ENCODE measurements around the gene NF2. TPM values are rescaled to one million over a fixed set of nuclear protein-coding genes. Genes with fewer than 3 reads are reported as not detected.
A peak's percentile ranks its signal among the peaks of the same experiment; 100 is the strongest.

Gene NF2
- total RNA-seq, 1 donor from 2014 or later = 28.4 TPM

- ATAC-seq = no peak
- no peak for DNase-seq (ENCODE audit: low spot score)
- intact Hi-C loops (cut with DNase I) = no loop called here
These were observed 23.2 kb downstream of the NF2 start for GRCh38 chr22:29626497-29627195.

GRCh38 chr22:29627196-29627535 is 23.7 kb downstream of the NF2 start:
- ATAC-seq (no peak), DNase-seq (ENCODE audit: low spot score) (no peak)
- intact Hi-C loops (cut with DNase I) = no loop called here

GRCh38 chr22:29628996-29629902 is 25.8 kb downstream of the NF2 start:
- DNase-seq (ENCODE audit: low spot score) = no peak
- intact Hi-C loops (cut with DNase I) = no loop called here
- no peak for ATAC-seq

GRCh38 chr22:29629903-29630516 is 26.6 kb downstream of the NF2 start:
- DNase-seq (ENCODE audit: low spot score) (no peak), ATAC-seq (no peak)
- intact Hi-C loops (cut with DNase I) = loop anchor here (10.0 kb wide), 1 partner anchor 445 kb away; no protein-coding TSS in a partner anchor

- DNase-seq (ENCODE audit: low spot score) = no peak
- intact Hi-C loops (cut with DNase I) = loop anchor here (10.0 kb wide), 1 partner anchor 444 kb away; no protein-coding TSS in a partner anchor
- ATAC-seq = no peak
These were observed 27.6 kb downstream of the NF2 start for GRCh38 chr22:29630987-29631386.

- ATAC-seq (no peak), DNase-seq (ENCODE audit: low spot score) (no peak)
- intact Hi-C loops (cut with DNase I) = loop anchor here (10.0 kb wide), 1 partner anchor 443 kb away; no protein-coding TSS in a partner anchor
These were observed 28.3 kb downstream of the NF2 start for GRCh38 chr22:29631725-29632124.

- no peak for ATAC-seq
- no peak for DNase-seq (ENCODE audit: low spot score)
- intact Hi-C loops (cut with DNase I) = loop anchor here (10.0 kb wide), 1 partner anchor 442 kb away; no protein-coding TSS in a partner anchor
These were observed 29.2 kb downstream of the NF2 start for GRCh38 chr22:29632672-29633071.

GRCh38 chr22:29633514-29634312 is 30.3 kb downstream of the NF2 start:
- ATAC-seq (no peak), DNase-seq (ENCODE audit: low spot score) (no peak)
- intact Hi-C loops (cut with DNase I) = loop anchor here (10.0 kb wide), 1 partner anchor 441 kb away; no protein-coding TSS in a partner anchor

GRCh38 chr22:29634847-29635246 is 31.4 kb downstream of the NF2 start:
- no peak for DNase-seq (ENCODE audit: low spot score)
- intact Hi-C loops (cut with DNase I) = loop anchor here (10.0 kb wide), 1 partner anchor 440 kb away; no protein-coding TSS in a partner anchor
- no peak for ATAC-seq

GRCh38 chr22:29635734-29636357 is 32.4 kb downstream of the NF2 start:
- DNase-seq (ENCODE audit: low spot score) (no peak), ATAC-seq (peak; percentile 66)
- intact Hi-C loops (cut with DNase I) = loop anchor here (10.0 kb wide), 1 partner anchor 439 kb away; no protein-coding TSS in a partner anchor

GRCh38 chr22:29636751-29637150 is 33.3 kb downstream of the NF2 start:
- intact Hi-C loops (cut with DNase I) = loop anchor here (10.0 kb wide), 1 partner anchor 438 kb away; no protein-coding TSS in a partner anchor
- DNase-seq (ENCODE audit: low spot score) (no peak), ATAC-seq (no peak)

GRCh38 chr22:29637181-29637580 is 33.7 kb downstream of the NF2 start:
- intact Hi-C loops (cut with DNase I) = loop anchor here (10.0 kb wide), 1 partner anchor 438 kb away; no protein-coding TSS in a partner anchor
- ATAC-seq (no peak), DNase-seq (ENCODE audit: low spot score) (no peak)

GRCh38 chr22:29638678-29639077 is 35.2 kb downstream of the NF2 start:
- intact Hi-C loops (cut with DNase I) = loop anchor here (10.0 kb wide), 1 partner anchor 436 kb away; no protein-coding TSS in a partner anchor
- DNase-seq (ENCODE audit: low spot score) (no peak), ATAC-seq (no peak)

GRCh38 chr22:29639096-29639495 is 35.7 kb downstream of the NF2 start:
- intact Hi-C loops (cut with DNase I) = loop anchor here (10.0 kb wide), 1 partner anchor 436 kb away; no protein-coding TSS in a partner anchor
- DNase-seq (ENCODE audit: low spot score) (no peak), ATAC-seq (no peak)

GRCh38 chr22:29641042-29641699 is 37.7 kb downstream of the NF2 start:
- intact Hi-C loops (cut with DNase I) = no loop called here
- DNase-seq (ENCODE audit: low spot score) (no peak), ATAC-seq (no peak)

- ATAC-seq (no peak), DNase-seq (ENCODE audit: low spot score) (no peak)
- intact Hi-C loops (cut with DNase I) = no loop called here
These were observed 38.4 kb downstream of the NF2 start for GRCh38 chr22:29641700-29642330.

- ATAC-seq (no peak), DNase-seq (ENCODE audit: low spot score) (no peak)
- intact Hi-C loops (cut with DNase I) = no loop called here
These were observed 39.3 kb downstream of the NF2 start for GRCh38 chr22:29642694-29643093.

Measured in sciatic nerve (tissue), 2 donors.